Measurements from ENCODE around the gene UBAC1. TPM values are rescaled to one million over a fixed set of nuclear protein-coding genes. Genes with fewer than 3 reads are reported as not detected.

The UBAC1 gene
- polyA plus RNA-seq, 1 of the 3 experiments (the other 2 are of a cell fraction) = 67.7 TPM

DNA sequence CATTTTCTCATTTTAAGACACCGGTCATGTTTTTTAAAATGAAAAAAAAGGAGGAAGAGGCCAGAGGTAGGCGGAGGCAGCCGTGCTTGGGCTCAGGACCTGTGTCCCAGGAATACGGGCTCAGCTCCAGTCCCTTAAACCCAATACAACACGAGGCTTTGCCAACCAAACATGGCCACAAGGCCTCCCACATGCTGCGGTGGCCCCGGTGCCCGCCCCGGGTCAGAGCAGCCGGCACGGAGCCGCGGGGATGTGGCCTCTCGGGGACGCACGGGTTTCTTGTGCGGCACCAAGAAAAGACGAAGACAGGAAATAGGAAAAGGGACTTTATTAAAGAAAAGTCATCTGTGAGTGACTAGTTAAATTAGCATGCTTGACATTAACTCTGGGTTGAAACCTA is 28.5 kb downstream of the UBAC1 start:
- no peaks in the 10 kb centered on the region for H3K79me2 ChIP-seq (ENCODE audit: insufficient read depth)
- no peaks in the 10 kb centered on the region for H3F3A ChIP-seq (replicated peaks; ENCODE audit: insufficient read depth)
- H3K27me3 ChIP-seq (ENCODE audit: insufficient read depth) = no peaks in the 10 kb centered on the region
- H3K4me1 ChIP-seq (ENCODE audit: control insufficient read depth in 1 of 2, insufficient read depth in 2 of 2, low read depth in 1 of 2, low read length in 1 of 2) = no peaks in the 10 kb centered on the region
- no peak overlapping the region for H3K9ac ChIP-seq
- WGBS (ENCODE audit: low lambda C conversion rate) = 92% methylated on average over 18 of the region's 18 CpGs
- no peak overlapping the region for H2AFZ ChIP-seq (ENCODE audit: low read depth)
- no peak overlapping the region for H3K27ac ChIP-seq (ENCODE audit: low read depth in 2 of 2, low read length in 1 of 2)
- TF ChIP-seq YY1 (IDR thresholded peaks at IDR 0.05; ENCODE audit: low read depth) (no peak), MXI1 (IDR thresholded peaks at IDR 0.05; ENCODE audit: low read depth, low read length) (no peak), POLR2AphosphoS5 (IDR thresholded peaks at IDR 0.05; ENCODE audit: low read depth, low read length) (no peak), MEF2A (IDR thresholded peaks at IDR 0.05; ENCODE audit: borderline replicate concordance, low read depth) (no peak)
- H3K36me3 ChIP-seq (replicated peaks in 1 of 2; ENCODE audit: control insufficient read depth in 1 of 2, insufficient read depth in 2 of 2, low read length in 1 of 2) = peaks cover 16 to 36% of the 10 kb centered on the region in 2 experiments
- DNase-seq = no peak
- POLR2A ChIA-PET = no interaction called here
- H4K20me1 ChIP-seq (ENCODE audit: insufficient read depth) = no peaks in the 10 kb centered on the region
- CTCF ChIA-PET = no interaction called here
- H3K4me2 ChIP-seq = no peak overlapping the region
- H3K9me2 ChIP-seq = no peaks in the 10 kb centered on the region
- H3K9me3 ChIP-seq = no peaks in the 10 kb centered on the region
- no peak overlapping the region for H3K4me3 ChIP-seq (ENCODE audit: low read depth in 2 of 2, low read length in 1 of 2)

DNA sequence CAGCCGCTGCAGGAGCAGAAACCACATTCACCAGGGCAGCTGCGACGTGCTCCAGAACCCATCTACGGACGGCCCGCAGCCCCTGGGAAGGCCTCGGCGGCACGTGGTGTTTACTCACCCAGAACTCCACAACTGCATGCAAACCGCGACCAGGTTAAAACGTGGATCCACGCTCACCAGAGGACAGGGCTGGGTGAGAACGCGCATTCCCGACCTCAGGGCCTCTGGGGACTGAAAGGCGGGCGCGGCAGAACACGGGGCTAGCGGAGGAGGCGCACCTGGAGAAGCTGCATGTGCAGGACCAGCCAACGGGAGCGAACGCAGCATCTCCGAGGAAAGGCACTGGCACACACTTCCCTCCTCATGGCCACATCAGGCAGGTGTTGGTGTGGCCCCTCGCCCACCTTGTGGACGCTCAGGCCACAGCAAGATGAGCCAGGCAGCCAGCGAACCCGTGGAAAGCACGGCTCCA is 29.8 kb downstream of the UBAC1 start:
- ChIA-PET CTCF (interaction anchor here (0.9 to 1.3 kb wide), 2 partner anchors 9 to 10 kb away, joined by 3 read pairs; no protein-coding TSS in a partner anchor), POLR2A (no interaction called here)
- H3K79me2 ChIP-seq (ENCODE audit: insufficient read depth) = no peaks in the 10 kb centered on the region
- peaks cover 8 to 30% of the 10 kb centered on the region in 2 experiments for H3K36me3 ChIP-seq (replicated peaks in 1 of 2; ENCODE audit: control insufficient read depth in 1 of 2, insufficient read depth in 2 of 2, low read length in 1 of 2)
- no peak overlapping the region for H3K4me3 ChIP-seq (ENCODE audit: low read depth in 2 of 2, low read length in 1 of 2)
- H3K9me3 ChIP-seq = no peaks in the 10 kb centered on the region
- TF ChIP-seq SIN3A (IDR thresholded peaks at IDR 0.05; ENCODE audit: borderline replicate concordance, low read depth, low read length) = no peak
- TF ChIP-seq, protein P1, sequence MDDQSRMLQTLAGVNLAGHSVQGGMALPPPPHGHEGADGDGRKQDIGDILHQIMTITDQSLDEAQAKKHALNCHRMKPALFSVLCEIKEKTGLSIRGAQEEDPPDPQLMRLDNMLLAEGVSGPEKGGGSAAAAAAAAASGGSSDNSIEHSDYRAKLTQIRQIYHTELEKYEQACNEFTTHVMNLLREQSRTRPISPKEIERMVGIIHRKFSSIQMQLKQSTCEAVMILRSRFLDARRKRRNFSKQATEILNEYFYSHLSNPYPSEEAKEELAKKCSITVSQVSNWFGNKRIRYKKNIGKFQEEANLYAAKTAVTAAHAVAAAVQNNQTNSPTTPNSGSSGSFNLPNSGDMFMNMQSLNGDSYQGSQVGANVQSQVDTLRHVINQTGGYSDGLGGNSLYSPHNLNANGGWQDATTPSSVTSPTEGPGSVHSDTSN (IDR thresholded peaks at IDR 0.05) = no peak
- TF ChIP-seq FOXM1 (IDR thresholded peaks at IDR 0.05; ENCODE audit: low read depth) = no peak
- TF ChIP-seq, protein P2, sequence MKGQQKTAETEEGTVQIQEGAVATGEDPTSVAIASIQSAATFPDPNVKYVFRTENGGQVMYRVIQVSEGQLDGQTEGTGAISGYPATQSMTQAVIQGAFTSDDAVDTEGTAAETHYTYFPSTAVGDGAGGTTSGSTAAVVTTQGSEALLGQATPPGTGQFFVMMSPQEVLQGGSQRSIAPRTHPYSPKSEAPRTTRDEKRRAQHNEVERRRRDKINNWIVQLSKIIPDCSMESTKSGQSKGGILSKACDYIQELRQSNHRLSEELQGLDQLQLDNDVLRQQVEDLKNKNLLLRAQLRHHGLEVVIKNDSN (IDR thresholded peaks at IDR 0.05; ENCODE audit: borderline replicate concordance, low read depth) = no peak
- no peak for TF ChIP-seq MXI1 (IDR thresholded peaks at IDR 0.05; ENCODE audit: low read depth, low read length)
- TF ChIP-seq RFX5 (IDR thresholded peaks at IDR 0.05; ENCODE audit: low read length) = no peak
- no peaks in the 10 kb centered on the region for H3K9me2 ChIP-seq
- H4K20me1 ChIP-seq (ENCODE audit: insufficient read depth) = no peaks in the 10 kb centered on the region
- no peak overlapping the region for H3K27ac ChIP-seq (ENCODE audit: low read depth in 2 of 2, low read length in 1 of 2)
- no peaks in the 10 kb centered on the region for H3K4me1 ChIP-seq (ENCODE audit: control insufficient read depth in 1 of 2, insufficient read depth in 2 of 2, low read depth in 1 of 2, low read length in 1 of 2)
- H3K9ac ChIP-seq = no peak overlapping the region
- no peak overlapping the region for H3K4me2 ChIP-seq
- WGBS (ENCODE audit: low lambda C conversion rate) = 94% methylated on average over 23 of the region's 31 CpGs
- no peaks in the 10 kb centered on the region for H3K27me3 ChIP-seq (ENCODE audit: insufficient read depth)
- H2AFZ ChIP-seq (ENCODE audit: low read depth) = no peak overlapping the region
- no peak for DNase-seq
- H3F3A ChIP-seq (replicated peaks; ENCODE audit: insufficient read depth) = no peaks in the 10 kb centered on the region

Measured in SK-N-SH (cell line).